ENCODE results near the gene PCDH10.

The PCDH10 gene

DNA sequence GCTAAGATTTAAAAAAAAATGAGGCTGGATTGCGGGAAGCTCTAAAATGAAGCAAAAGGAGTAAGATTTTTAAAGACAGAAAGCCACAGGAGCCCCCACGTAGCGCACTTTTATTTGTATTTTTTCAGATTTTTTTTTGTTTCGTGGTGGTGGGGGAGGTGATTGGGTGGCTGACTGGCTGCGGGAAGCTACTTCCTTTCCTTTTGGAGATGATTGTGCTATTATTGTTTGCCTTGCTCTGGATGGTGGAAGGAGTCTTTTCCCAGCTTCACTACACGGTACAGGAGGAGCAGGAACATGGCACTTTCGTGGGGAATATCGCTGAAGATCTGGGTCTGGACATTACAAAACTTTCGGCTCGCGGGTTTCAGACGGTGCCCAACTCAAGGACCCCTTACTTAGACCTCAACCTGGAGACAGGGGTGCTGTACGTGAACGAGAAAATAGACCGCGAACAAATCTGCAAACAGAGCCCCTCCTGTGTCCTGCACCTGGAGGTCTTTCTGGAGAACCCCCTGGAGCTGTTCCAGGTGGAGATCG, 908 bp downstream of the PCDH10 start:
- no peak for DNase-seq (ENCODE audit: low read depth in 2 of 2)

DNA sequence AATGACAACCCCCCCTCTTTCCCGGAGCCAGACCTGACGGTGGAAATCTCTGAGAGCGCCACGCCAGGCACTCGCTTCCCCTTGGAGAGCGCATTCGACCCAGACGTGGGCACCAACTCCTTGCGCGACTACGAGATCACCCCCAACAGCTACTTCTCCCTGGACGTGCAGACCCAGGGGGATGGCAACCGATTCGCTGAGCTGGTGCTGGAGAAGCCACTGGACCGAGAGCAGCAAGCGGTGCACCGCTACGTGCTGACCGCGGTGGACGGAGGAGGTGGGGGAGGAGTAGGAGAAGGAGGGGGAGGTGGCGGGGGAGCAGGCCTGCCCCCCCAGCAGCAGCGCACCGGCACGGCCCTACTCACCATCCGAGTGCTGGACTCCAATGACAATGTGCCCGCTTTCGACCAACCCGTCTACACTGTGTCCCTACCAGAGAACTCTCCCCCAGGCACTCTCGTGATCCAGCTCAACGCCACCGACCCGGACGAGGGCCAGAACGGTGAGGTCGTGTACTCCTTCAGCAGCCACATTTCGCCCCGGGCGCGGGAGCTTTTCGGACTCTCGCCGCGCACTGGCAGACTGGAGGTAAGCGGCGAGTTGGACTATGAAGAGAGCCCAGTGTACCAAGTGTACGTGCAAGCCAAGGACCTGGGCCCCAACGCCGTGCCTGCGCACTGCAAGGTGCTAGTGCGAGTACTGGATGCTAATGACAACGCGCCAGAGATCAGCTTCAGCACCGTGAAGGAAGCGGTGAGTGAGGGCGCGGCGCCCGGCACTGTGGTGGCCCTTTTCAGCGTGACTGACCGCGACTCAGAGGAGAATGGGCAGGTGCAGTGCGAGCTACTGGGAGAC, 1.6 kb downstream of the PCDH10 start:
- DNase-seq (ENCODE audit: low read depth in 2 of 2) = no peak

DNA sequence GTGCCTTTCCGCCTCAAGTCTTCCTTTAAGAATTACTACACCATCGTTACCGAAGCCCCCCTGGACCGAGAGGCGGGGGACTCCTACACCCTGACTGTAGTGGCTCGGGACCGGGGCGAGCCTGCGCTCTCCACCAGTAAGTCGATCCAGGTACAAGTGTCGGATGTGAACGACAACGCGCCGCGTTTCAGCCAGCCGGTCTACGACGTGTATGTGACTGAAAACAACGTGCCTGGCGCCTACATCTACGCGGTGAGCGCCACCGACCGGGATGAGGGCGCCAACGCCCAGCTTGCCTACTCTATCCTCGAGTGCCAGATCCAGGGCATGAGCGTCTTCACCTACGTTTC, 2.2 kb downstream of the PCDH10 start:
- no peak for DNase-seq (ENCODE audit: low read depth in 2 of 2)

DNA sequence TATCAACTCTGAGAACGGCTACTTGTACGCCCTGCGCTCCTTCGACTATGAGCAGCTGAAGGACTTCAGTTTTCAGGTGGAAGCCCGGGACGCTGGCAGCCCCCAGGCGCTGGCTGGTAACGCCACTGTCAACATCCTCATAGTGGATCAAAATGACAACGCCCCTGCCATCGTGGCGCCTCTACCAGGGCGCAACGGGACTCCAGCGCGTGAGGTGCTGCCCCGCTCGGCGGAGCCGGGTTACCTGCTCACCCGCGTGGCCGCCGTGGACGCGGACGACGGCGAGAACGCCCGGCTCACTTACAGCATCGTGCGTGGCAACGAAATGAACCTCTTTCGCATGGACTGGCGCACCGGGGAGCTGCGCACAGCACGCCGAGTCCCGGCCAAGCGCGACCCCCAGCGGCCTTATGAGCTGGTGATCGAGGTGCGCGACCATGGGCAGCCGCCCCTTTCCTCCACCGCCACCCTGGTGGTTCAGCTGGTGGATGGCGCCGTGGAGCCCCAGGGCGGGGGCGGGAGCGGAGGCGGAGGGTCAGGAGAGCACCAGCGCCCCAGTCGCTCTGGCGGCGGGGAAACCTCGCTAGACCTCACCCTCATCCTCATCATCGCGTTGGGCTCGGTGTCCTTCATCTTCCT, 2.7 kb downstream of the PCDH10 start:
- no peak for DNase-seq (ENCODE audit: low read depth in 2 of 2)

DNA sequence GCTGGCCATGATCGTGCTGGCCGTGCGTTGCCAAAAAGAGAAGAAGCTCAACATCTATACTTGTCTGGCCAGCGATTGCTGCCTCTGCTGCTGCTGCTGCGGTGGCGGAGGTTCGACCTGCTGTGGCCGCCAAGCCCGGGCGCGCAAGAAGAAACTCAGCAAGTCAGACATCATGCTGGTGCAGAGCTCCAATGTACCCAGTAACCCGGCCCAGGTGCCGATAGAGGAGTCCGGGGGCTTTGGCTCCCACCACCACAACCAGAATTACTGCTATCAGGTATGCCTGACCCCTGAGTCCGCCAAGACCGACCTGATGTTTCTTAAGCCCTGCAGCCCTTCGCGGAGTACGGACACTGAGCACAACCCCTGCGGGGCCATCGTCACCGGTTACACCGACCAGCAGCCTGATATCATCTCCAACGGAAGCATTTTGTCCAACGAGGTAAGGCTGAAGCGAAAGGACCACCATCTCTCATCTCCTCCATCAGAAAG, 3.3 kb downstream of the PCDH10 start:
- DNase-seq (ENCODE audit: low read depth in 2 of 2) = no peak

DNA sequence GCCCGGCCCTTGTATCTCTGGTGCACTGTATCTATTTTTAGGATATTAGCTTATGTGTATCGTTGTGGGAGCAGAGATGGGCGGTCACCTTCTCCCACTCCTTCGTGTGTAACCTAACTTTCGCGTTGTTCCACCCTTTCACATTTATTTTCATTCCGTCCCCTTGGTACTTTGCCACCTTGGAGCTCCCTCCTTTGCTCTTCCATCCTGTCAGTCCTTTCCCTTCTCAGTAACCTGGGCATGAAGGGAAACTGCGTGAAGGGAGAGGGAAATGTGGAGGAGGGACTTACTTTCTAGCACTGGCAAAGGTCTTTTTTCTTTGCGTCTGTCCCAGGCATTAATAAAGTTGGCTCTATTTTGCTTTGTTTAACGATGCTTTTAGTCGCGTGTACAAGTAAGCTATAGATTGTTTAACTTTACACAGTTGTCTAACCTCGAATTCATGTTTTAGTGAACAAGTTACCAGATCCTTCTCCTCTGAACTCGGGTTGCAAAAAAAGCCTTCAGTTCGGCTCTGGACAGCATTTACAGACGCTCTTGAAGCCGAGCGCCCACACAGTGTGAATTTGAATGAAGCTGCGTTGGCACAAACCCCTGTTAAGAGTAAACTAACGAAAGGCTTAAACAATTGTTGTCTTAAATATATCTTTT, 3.9 kb downstream of the PCDH10 start:
- no peak for DNase-seq (ENCODE audit: low read depth in 2 of 2)

DNA sequence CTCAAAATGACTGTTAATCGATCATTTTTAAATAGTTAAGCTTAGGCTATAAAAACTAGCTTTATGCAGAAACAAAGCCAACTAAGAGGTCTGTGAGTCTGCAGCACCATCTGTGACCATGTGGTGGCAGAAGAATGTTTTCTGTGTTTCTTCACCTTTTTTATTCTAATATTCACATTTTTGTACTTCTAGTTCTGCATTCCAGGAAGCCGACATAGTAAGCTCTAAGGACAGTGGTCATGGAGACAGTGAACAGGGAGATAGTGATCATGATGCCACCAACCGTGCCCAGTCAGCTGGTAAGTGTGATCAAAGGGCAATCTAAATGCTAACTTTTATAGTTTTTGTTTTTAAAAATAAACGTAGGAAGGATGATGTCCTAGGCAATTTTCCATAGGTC, 5.6 kb downstream of the PCDH10 start:
- DNase-seq (ENCODE audit: low read depth in 2 of 2) = no peak

DNA sequence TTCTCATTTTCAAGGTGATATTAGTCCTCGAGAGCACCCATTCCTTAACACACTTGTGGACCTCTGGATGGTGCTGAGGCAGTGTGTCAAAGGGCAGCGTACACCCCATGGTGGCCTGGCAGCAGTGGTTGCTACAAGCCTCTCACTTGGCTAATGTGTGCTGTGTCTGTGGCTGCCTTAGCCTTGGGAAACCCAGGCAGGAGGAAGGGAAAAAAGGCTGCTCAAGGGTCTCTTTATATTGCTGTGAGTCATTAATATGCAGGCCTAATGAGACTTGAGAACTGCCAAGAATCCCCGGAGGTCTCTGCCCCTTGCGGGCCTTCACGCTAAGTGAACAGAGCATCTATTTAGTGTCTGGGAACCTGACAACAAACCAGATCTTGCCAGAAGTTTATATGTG, 7.0 kb downstream of the PCDH10 start:
- no peak for DNase-seq (ENCODE audit: low read depth in 2 of 2)

DNA sequence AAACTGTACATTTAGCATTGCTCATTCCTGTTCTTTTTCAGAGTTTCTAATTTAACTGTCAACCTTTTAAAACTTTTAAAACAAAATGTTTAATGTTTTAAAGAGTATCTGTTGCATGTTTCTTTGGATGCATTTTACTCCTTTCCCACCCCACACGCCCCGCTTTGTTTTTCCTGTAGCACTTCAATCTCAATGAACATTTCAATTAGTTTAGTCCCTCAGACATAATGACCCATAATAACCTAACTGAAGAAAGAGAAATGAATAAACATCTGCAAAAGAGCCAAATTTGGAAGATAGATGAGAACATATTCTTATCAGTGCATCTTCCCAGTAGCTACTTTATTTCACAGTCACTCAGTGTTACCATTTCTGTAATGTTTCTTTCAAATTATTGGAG, 7.5 kb downstream of the PCDH10 start:
- no peak for DNase-seq (ENCODE audit: low read depth in 2 of 2)

DNA sequence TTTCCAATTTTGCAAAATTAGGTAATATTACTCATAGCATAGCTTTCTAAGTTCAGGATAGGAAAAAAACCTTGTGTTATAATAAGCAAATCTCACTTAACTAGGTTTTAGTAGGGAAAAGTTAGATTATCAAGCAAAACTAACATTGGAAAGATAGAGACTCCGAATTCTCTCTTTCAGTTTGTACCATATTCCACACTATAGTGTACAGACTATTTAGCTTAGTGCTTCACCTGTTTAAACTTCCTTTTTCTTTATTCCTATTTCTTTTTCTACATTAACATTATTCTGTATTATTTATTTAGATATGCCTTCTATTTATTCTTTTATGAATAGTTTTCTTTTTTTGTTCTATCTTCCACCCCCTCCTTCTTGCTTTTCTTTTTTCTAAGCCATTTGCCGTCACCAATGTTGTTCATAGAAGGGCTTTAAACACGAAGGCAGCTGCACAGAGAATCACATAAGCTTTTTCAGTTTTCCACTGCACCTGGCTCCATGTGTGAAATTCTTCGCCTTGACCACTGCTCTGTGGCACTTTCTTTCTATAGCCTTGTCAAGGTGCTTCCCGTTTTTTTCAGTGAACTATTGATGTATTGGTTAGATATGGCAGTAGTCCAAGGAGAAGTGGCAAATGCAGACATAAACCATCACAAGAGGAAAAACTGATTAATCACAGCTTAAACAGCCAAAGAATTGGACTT, 8.5 kb downstream of the PCDH10 start:
- DNase-seq (ENCODE audit: low read depth in 2 of 2) = no peak

DNA sequence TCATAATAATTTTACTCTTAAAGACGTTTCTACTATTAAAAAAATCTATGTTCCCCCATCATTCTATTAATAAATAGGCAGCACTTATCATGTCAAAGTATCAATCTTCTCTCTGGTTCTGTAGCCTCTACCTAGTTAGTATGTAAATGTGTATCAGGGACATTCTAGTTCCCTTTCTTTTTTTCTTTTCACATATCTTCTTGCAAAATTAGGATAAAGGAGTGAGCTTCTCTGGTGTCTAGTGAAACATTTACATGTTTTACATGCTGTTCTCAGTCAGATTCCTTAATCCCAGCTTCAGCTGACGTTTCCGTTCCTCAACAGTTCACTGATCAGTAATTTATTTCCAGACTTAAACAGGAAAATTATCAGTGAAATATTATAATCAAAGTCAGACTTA, 11.8 kb downstream of the PCDH10 start:
- DNase-seq (ENCODE audit: low read depth in 2 of 2) = no peak

DNA sequence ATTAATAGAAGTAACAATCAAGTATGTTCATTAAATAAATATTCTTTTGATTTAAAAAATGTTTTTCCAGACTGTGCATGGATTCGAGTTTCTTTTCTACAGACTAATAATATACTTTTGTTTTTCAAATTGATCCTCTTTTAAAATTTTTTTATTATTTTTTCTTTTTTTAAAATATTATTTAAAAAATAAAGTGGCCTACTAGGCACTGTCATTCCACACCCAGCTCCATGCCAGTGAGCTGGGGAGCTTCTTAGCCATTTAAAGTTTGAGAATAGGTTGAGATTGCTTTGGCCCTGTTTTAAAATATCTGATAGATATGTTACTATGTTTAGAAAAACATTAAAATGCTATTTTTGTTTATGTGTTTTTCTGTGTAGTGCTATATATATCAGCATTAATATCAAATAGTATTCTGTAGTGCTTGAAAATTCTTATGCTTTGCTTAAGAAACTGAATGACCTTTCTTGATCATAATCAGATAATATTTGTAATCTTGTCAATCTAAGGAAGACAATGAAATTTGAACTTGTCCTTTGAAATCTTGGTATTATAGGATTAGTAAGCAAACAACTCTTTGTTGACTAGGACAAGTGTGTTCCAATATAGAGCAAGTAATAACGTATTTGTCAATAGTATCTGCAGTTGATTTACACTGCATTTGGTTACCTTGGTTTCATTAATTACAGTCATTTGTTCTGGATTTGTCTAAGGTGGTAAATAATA, 12.6 kb downstream of the PCDH10 start:
- DNase-seq (ENCODE audit: low read depth in 2 of 2) = no peak

DNA sequence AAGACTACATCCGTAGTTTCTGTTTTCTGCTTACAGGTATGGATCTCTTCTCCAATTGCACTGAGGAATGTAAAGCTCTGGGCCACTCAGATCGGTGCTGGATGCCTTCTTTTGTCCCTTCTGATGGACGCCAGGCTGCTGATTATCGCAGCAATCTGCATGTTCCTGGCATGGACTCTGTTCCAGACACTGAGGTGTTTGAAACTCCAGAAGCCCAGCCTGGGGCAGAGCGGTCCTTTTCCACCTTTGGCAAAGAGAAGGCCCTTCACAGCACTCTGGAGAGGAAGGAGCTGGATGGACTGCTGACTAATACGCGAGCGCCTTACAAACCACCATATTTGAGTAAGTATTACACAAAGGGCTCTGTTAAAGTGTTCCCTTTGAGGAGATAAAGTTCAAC, 13.8 kb downstream of the PCDH10 start:
- no peak for DNase-seq (ENCODE audit: low read depth in 2 of 2)

DNA sequence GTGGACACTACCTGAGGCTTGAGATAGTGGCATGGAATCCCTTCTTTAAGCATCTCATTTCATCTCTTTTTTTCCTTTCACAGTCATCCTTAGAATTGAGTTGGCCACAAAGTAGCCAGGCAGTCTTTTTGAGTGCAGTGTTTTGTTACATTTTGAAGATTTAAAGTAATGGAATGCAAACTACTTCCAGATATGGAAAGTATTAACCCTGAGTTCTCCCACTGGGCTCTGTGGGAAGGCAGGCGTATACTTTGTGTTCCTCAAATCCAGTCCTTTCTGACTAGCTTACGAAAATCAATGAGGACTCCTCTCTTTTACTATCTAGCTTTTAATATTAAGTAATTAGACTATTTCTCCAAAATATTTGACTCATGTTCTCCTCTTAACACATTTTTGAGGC, 29.9 kb downstream of the PCDH10 start:
- DNase-seq (ENCODE audit: low read depth in 2 of 2) = no peak

DNA sequence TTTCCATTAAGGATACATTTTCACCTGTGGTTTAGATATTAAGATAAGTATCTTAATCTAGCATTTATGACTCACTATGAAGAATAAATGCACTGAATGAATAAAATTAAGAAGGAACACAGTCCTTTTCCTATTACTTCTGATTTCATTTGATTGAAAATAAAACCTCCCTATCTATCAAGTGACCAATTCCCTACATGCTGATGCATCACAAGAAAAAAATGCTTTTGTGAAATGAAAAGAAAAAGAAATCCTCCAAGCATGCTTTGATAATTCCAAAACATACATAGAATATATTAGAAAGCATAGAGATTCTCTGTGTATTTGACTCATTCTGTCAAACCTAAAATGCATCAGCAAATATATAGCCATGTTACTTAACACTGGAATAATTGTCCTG, 37.1 kb downstream of the PCDH10 start:
- DNase-seq (ENCODE audit: low read depth in 2 of 2) = no peak

DNA sequence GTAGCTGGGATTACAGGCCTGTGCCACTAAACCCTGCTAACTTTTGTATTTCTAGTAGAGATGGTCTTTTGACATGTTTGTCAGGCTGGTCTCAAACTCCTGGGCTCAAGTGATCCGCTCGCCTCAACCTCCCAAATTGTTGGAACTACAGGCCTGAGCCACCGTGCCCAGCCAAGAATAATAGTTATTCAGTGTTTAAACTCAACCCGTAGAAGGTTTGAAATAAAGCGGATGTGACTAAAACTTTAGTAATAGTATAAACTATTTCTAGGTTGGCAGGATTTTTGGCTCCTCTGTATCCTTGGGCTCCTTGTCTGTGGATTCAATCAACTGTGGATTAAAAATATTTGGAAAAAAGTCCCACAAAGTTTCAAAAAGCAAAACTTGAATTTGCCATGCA, 37.8 kb downstream of the PCDH10 start:
- no peak for DNase-seq (ENCODE audit: low read depth in 2 of 2)

DNA sequence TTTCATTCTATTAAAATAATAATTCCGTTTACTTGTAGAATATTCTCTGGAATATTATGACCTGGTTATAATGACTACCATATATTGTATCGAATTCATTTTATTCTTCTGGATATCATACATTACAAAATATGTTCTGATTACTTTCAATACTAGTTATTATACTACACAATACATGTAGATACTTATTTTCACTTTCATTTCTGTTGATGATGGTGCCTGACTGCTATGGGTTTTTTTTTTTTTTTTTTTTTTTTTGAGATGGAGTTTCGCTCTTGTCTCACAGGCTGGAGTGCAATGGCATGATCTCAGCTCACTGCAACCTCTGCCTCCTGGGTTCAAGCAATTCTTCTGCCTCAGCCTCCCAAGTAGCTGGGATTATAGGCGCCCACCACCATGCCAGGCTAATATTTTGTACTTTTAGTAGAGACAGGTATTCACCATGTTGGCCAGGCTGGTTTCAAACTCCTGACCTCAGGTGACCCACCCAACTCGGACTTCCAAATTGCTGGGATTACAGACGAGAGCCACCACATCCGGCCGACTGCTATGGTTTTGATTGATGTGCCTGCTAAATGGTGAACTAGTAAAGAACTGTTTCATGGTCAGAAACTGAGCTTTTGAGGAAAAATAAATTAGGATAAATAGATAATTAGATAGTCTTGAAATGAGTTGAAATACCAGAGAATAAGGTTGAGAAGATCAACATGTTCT, 39.5 kb downstream of the PCDH10 start:
- no peak for DNase-seq (ENCODE audit: low read depth in 2 of 2)

DNA sequence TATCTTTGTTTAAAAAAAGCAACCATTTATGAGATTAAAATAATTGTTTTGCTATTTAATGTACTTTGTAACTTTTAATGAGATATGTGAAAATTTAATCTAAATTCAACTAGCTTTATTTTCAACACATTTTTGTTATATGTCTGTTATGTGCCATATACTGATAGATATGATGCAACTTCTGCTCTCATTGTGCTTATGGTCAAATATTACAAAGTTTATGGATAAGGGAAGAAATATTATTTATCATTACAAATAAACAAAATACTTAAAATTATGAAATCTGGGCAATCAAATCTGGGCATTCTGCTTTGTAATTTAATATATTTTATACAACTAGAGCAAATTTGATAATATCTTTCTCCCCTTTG, 40.0 kb downstream of the PCDH10 start:
- DNase-seq (ENCODE audit: low read depth in 2 of 2) = no peak

DNA sequence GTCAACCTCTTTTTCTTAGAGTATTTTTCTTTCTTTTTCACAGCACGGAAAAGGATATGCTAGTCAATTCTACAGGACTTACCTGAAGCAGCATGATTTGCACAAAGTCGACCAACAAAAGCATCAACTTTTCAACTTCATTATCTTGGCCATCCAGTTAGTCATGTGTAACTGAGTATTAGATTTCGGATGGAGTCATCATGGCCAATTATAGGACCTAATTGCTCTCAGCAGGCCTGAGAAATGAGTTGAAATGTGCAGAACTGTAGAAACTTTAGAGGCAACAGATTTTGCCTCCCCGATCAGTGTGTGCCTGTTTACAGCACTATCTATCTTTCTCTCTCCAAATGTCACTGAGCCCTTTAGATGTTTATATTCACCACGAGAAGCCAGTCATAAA, 41.0 kb downstream of the PCDH10 start:
- DNase-seq (ENCODE audit: low read depth in 2 of 2) = no peak

DNA sequence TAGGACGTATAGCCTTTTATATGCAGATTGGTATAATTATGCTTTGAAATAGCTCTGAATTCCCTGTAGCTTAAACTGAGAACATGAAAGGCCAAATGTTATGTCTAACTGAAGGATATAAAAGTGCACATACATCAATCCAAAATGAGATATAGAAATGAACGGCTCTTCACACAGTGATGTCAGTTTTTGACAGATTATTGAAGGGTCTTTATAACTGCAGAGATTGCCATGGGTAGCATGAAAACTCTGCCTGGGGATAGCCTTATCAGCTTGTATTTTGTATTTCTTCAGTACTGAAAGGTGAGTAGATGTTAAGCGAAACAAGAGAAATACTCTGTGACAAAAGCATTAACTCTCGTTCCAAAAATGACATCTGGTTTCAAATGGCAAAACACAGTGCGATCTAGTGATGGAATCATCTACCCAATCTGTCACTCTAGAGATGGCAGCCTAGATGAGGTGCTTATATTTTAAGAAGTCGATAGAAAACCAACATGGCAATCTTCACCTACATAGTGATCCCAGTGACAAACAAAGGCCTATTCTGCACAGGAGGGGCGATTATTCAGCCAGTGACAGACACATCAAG, 59.7 kb downstream of the PCDH10 start:
- no peak for DNase-seq (ENCODE audit: low read depth in 2 of 2)

Measured in stimulated activated CD4-positive, alpha-beta T cell treated with anti-CD3 and anti-CD28 coated beads, Interleukin-4, amount 100 ng/mL, for 48 hours (primary cell).